ACHN (cell line): ENCODE results near the gene SFTPA2.
"Not testable (repeated sequence)": the region's sequence is repeated elsewhere in the genome, so short reads cannot be mapped to it uniquely, and the experiment has no call there.

Source experiments
- DNase-seq: peaks from one replicate; pipeline ENCODE4 v3.0.0-alpha.2; 2015
- in situ Hi-C: cut with HindIII; loops from 2 replicates; pipeline ENCODE4 v1.10.0; 2017; ENCODE audit warnings: low sequenced_read_pairs, low pct_ligation_motif_present, low pct_unique_long_range_greater_than_20kb

The SFTPA2 gene

DNA sequence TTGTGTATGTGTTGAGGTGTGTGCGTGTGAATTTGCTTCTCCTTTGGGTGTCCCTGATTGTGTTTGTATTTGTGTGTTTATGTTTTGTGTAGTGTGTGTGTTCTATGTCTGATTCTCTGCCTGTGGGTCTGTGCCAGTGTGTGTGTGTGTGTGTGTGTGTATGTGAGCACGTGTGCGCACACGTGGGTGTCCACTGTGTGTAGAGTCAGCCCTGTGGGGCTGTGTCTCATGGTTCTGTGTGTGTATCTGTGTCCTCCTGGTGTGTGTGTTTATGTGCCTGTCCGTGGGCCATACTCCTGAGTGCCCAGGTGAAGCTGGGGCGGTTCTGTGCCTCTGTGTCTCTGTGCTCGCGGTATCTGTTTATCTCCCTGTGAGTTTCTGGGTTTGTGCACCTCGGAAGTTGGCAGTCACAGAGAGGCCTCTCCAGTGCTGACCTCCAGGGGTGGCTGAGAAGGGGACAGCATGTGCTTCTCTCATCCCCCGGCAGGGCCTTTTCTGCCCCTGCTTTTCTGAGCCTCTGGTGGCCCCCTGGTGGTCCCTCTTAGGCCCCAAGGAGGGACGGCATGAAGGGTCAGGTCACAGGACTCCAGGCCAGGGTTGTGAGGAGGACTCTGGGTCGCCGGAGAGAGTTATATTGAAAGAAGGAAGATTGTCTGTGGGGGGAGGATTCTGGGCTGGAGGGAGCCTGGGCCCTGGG lies 36.9 kb downstream of the SFTPA2 start:
- DNase-seq, in situ Hi-C loops: not testable (repeated sequence)

DNA sequence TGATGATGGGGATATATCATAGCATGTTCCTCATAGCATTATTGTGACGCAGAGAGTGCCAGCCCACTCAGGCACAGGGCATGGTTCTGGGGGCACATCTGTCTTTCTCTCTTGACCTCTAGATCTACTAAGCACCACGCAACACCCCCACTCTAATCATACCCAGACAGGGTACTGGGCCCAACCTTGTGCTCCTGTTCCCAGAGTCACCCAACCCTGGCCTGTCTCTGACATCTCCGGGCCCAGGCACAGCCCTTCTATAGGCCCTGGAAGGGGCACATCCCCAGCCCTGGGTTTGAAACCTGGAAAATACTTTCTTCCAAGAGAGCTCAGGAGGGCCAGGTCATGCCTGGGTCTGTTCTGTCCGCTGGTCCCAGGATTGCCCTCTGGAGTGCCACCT lies 37.7 kb downstream of the SFTPA2 start:
- DNase-seq, in situ Hi-C loops: not testable (repeated sequence)

DNA sequence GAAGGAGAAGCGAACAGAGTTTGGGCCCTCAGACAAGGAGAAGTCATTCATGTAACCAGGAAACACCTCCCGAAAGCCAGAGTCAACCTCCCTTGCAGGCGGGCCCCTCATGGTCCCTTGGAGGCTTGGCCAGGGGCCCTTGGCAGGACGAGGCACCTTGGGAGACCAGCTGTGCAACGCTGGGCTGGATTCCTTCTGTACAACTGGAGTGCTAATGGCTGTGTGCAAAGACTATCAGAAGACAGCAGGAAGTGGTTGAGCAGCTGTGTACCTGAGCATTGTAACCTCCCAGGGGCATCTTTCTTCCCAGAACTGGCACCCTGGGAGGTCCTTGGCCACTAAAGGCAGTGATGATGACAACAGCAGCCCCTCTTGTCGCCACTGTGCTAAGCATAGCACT lies 38.5 kb downstream of the SFTPA2 start:
- DNase-seq, in situ Hi-C loops: not testable (repeated sequence)

DNA sequence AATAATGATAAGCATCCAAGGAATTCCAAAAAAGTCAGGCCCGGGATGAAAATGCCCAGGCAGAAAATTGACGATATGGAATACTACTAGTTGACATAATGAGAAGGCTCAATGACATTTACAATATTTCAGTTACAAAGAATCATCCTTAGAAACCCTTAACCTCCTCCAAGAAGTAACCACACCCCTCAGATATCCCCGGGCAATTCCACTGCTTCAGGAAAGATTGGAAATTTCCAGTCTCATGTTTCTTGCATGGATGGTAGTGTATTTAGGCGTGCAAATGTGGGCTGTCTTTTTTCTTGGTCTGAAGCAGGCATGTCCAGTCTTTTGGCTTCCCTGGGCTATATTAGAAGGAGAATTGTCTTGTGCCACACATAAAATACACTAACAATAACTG lies 42.6 kb downstream of the SFTPA2 start:
- in situ Hi-C loops, DNase-seq: not testable (repeated sequence)

DNA sequence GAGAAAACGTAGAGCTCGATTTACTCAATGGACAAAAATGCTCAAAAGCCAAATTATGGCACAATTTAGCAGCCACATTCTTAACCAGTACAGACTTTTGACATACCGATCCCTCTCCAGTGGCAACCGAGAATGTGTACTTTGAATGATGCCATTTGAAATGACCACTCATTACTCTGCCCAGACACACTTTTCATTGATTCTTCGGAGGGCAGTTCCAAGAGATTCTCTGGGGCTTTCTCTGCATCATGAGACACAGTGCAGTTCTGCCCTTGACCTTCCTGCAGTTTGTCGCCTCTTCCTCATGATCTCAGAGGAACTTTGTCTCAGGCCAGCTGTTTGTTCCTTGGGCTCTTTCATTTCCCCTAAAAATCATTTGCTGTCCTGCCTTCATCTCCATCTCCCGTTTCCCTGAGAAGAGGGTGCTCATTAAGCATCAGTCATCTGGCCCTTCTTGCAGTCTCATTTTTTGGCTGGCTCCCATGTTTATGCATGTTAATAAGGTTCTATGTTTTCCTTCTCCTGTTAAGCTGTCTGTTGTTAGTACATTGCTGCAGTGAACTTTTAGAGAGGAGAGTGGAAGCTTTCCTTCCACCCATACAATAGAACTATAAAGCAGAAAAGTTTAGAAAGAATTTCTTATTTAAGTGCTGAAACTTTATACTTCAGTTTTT lies 43.5 kb downstream of the SFTPA2 start:
- DNase-seq, in situ Hi-C loops: not testable (repeated sequence)

DNA sequence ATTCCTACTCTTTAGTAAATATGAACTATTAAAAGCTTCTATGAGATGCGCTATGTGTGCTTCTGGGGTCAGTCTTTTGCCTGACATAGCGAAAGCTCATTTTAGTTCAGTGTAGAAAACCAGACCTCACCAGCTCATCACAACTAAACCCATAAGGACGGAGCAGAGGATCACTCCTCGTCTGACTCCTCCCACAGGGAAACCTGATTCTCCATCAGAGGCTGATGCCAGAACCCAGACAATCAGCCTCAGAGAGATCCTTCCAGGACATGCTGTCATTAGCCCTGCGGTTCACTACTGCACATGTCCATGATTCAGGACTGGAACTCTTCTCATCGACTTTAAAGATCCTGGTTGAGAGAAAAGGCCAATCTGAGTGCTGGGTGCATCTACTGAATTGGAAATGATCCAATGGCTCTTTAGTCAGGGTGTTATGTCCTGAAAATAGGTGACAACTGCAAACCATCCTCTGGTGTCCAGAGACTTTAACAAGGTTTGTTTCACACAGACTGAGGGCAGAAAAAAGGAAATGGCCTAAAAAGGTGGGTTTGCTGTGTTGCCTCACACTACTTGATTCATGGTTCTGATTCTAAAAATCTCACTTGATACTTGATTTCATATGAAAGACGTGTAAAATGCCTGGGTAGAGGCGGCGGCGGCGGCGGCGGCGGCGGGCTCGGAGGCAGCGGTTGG lies 48.2 kb downstream of the SFTPA2 start, which contains the start of gene EIF5AL1:
EIF5AL1 (plus strand) TSS at position 643 of the 693 bp plus-strand sequence. CDS start 117 bp downstream, outside the sequence.
- not testable (repeated sequence) for DNase-seq

DNA sequence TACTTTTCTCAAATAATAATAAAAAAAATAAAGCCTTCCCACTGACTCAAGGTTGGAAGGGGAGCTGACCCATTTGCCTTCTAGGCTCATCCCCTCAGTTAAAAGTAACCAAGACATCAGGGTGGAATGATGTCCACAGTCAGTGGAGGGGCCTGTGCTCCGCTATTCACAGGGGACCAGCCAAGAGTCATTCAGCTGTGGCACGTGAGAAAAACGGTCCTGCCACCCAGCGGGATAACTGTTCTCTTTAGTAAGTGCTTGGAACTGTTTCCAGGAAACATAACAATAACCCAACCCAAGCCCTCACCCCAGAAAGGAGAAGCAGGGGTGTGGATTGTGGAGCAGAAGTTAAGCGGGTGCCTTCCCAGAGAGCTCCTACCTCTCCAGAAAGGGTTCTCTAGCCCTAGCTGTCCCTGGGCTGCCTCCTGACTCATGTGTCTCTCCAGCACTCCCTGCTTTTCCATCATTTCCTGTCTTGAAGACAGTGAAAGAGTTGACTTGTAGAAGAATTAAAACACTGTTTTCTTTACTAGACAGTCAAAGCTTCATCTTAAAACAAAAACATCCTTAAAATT lies 50.2 kb downstream of the SFTPA2 start:
- DNase-seq, in situ Hi-C loops: not testable (repeated sequence)

More for the DNA sequence above, 48.2 kb downstream of the SFTPA2 start, which contains the start of gene EIF5AL1:
- in situ Hi-C loops = not testable (repeated sequence)

DNA sequence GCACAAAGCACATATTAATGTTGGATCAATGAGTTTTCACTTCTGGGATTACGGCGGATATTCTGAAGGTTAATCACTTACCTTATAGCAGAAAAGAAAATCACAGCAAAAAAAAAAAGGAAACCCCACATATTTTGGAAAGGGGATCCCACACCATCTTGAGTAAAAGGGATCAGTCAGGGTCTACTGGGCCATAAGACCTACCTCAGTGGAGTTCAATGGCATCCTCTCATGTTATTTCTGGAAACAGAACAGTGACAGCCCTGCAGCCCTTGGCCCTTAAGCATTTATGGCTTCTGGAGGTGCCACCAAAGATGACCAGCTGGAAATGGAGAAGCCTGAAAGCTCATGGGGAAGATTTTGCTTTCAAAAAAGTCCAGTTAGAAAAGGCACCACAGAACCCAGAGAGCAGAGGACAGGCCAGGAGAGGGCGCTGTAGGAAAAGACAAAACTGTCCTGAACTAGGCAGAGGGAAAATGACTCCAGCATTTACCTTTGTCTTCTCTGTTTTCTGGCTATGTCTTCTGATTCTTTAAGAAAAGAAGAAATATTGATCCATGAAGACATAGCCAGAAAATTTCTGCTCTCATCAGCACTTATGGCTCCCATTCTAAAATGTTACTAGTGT lies 50.8 kb downstream of the SFTPA2 start:
- in situ Hi-C loops = not testable (repeated sequence)

DNA sequence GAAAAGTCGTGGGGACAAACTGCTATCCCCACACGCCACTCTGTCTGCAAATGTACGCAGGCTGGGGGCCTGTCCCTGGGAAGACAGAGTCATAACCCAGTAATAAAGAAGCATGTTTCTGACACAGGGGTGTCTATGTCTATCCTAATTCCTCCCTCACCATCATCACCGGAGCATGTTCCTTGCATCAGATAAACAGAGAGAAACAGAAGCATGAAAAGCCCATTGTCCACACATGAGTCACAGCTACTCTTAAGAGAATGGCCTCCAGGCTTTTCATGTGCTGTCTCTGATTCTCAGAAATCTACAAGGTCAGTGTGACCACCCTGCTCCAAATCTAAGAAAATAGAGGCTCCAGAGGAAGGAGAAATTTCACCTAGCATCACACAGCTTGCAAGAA lies 52.0 kb downstream of the SFTPA2 start:
- in situ Hi-C loops, DNase-seq: not testable (repeated sequence)

More for the DNA sequence above, 50.8 kb downstream of the SFTPA2 start:
- DNase-seq = not testable (repeated sequence)

DNA sequence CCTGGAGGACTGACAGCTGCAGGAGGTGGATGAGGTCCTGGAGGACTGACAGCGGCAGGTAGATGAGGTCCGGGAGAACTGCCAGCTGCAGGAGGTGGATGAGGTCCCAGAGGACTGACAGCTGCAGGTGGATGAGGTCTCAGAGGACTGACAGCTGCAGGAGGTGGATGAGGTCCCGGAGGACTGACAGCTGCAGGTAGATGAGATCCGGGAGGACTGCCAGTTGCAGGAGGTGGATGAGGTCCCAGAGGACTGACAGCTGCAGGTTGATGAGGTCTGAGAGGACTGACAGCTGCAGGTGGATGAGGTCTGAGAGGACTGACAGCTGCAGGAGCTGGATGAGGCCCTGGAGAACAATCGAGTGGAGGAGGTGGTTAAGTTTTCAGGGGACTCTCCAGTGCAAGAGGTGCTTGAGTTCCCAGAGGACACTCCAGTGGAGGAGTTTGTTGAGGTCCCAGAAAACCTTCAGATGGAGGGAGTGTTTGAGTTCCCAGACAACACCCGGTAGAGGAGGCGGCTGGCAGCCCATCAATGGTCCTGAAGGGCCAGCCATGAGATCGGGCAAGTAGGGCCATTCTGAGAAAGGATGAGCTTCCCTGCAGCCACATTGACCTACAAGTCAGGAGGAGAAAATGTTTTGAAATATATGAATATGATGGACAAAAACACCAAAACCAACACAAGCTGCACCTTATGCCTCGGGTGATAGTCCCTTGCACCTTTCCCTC lies 52.6 kb downstream of the SFTPA2 start:
- DNase-seq = no peak
- in situ Hi-C loops = no loop called here
